GM12878 (cell line): Measurements from ENCODE around the gene GRIK2. TPM values are rescaled to one million over a fixed set of nuclear protein-coding genes. Genes with fewer than 3 reads are reported as not detected.

Experiments used
- ATAC-seq: fragments of 200-7000 bp; cut with Tn5 transposase; 3 replicates; pipeline ENCODE4 v1.9.1; 2020; ENCODE audit warnings: mild to moderate bottlenecking, moderate library complexity
- BruUV-seq: library from RNA; stranded (reverse); fragments of 400-500 nt; replicated peaks from 2 replicates; lab custom pipeline; 2021; lab: Mats Ljungman, UMichigan
- CTCF ChIA-PET: fragments of 300-600 bp; sonication (Branson Sonifier 250); formaldehyde crosslinking; extraction: SDS; loops from one replicate; lab custom pipeline; 2021; ENCODE audit warnings: inconsistent platforms; lab: Yijun Ruan, JAX
- POLR2A ChIA-PET: fragments of 350-600 bp; formaldehyde crosslinking; extraction: SDS; loops from one replicate; lab custom pipeline; 2021; ENCODE audit warnings: inconsistent platforms; lab: Charles Lee
- RAD21 ChIA-PET: fragments of 300-600 bp; sonication (Branson Sonifier 250); formaldehyde crosslinking; loops from one replicate; lab custom pipeline; 2023; ENCODE audit warnings: antibody characterized with exemption; ENCODE audit not compliant: unreplicated experiment; lab: Charles Lee
- SMC1A ChIA-PET: fragments of 300-600 bp; sonication (Branson Sonifier 250); formaldehyde crosslinking; loops from one replicate; lab custom pipeline; 2023; ENCODE audit not compliant: unreplicated experiment, uncharacterized antibody; lab: Charles Lee
- DNase-seq: peaks from one replicate; pipeline ENCODE4 v3.0.0-alpha.2; 2011; ENCODE audit warnings: low read depth, low spot score
- FAIRE-seq: peaks from 3 replicates; lab custom pipeline; 2011; peaks lifted over from hg19 to GRCh38; lab: Jason Lieb, UNC
- H2AFZ ChIP-seq: 2 replicates; pipeline ENCODE4 v1.6.0; 2011; ENCODE audit warnings: low read depth, low read length, control low read depth; ENCODE audit not compliant: control insufficient read depth
- H3K27ac ChIP-seq: 2 replicates; pipeline ENCODE4 v1.5.1; 2011; ENCODE audit warnings: control low read depth; ENCODE audit not compliant: control insufficient read depth, insufficient read depth
- H3K27me3 ChIP-seq, 2 experiments: replicated peaks in 1 of 2; 2 replicates each; pipeline versions ENCODE4 v1.6.0 to v1.6.1; 2011; ENCODE audit warnings: low read length in 1 of 2; ENCODE audit not compliant: control insufficient read depth in 2 of 2, insufficient read depth in 2 of 2
- H3K36me3 ChIP-seq, 2 experiments: 2 replicates each; pipeline ENCODE4 v1.5.1; 2011; ENCODE audit warnings: low read length in 1 of 2; ENCODE audit not compliant: control insufficient read depth in 2 of 2, insufficient read depth in 2 of 2
- H3K4me1 ChIP-seq: 2 replicates; pipeline ENCODE4 v1.6.1; 2011; ENCODE audit warnings: mild to moderate bottlenecking, low read length, moderate library complexity, mixed read lengths; ENCODE audit not compliant: control insufficient read depth, insufficient read depth
- H3K4me2 ChIP-seq: 2 replicates; pipeline ENCODE4 v1.6.0; 2011; ENCODE audit warnings: control low read depth; ENCODE audit not compliant: control insufficient read depth, insufficient read depth
- H3K4me3 ChIP-seq: fragments of 200-600 bp; sonication (generic); 2 replicates; pipeline ENCODE4 v1.5.1; 2016
- H3K79me2 ChIP-seq: 2 replicates; pipeline ENCODE4 v1.6.0; 2011; ENCODE audit warnings: low read length; ENCODE audit not compliant: control insufficient read depth, insufficient read depth
- H3K9ac ChIP-seq: 2 replicates; pipeline ENCODE4 v1.8.0; 2011; ENCODE audit warnings: low read length, control low read depth, mixed read lengths; ENCODE audit not compliant: control insufficient read depth, insufficient read depth
- H3K9me3 ChIP-seq: replicated peaks from 3 replicates; pipeline ENCODE4 v1.5.1; 2011; ENCODE audit warnings: mild to moderate bottlenecking, low read length; ENCODE audit not compliant: control insufficient read depth, insufficient read depth
- H4K20me1 ChIP-seq: 2 replicates; pipeline ENCODE4 v1.6.0; 2011; ENCODE audit not compliant: control insufficient read depth, insufficient read depth
- ETV6 ChIP-seq, 2 experiments: fragments of 450-650 bp in 1 of 2; IDR thresholded peaks in 1 of 2; conservative IDR thresholded peaks in 1 of 2; 2 replicates each; pipeline ENCODE4 v1.6.1; 2014; ENCODE audit warnings: antibody characterized with exemption in 1 of 2, borderline replicate concordance in 1 of 2, low read depth in 1 of 2, mild to moderate bottlenecking in 1 of 2, moderate library complexity in 1 of 2
- GATAD2B ChIP-seq: fragments of 450-650 bp; conservative IDR thresholded peaks from 2 replicates; pipeline ENCODE4 v1.6.1; 2017; ENCODE audit warnings: low read depth, mild to moderate bottlenecking, moderate library complexity
- HDAC2 ChIP-seq: fragments of 200-600 bp; sonication (generic); IDR thresholded peaks from 2 replicates; pipeline ENCODE4 v1.6.1; 2017
- RUNX3 ChIP-seq: IDR thresholded peaks from 2 replicates; pipeline ENCODE4 v1.6.1; 2012; ENCODE audit warnings: low read length, inconsistent platforms
- SPI1 ChIP-seq: IDR thresholded peaks from 2 replicates; pipeline ENCODE4 v1.6.1; 2011; ENCODE audit warnings: low read depth, mild to moderate bottlenecking, low read length, moderate library complexity, borderline replicate concordance; ENCODE audit not compliant: insufficient read depth
- SREBF1 ChIP-seq: IDR thresholded peaks from 2 replicates; pipeline ENCODE4 v1.6.1; 2012; ENCODE audit warnings: mild to moderate bottlenecking, low read length
- TAF1 ChIP-seq: IDR thresholded peaks from 2 replicates; pipeline ENCODE4 v1.6.1; 2011; ENCODE audit warnings: mild to moderate bottlenecking, low read depth, low read length, borderline replicate concordance
- WGBS: methylation state at CpG from one replicate; pipeline ENCODE4 v1.1.6; 2016; ENCODE audit warnings: low lambda C conversion rate; ENCODE audit not compliant: insufficient replicate concordance, insufficient coverage; ENCODE audit errors: missing lambda C conversion rate; 5-methylcytosine and 5-hydroxymethylcytosine counted together
- in situ Hi-C: fragments of 300-500 bp; cut with MboI; formaldehyde crosslinking; loops from 9 replicates; pipeline ENCODE4 v1.14.3; 2018; ENCODE audit warnings: mixed read lengths
- intact Hi-C: fragments of 100-400 bp; cut with micrococcal nuclease; formaldehyde crosslinking; loops from one replicate; pipeline ENCODE4 v1.14.2; 2022; ENCODE audit not compliant: unreplicated experiment
- polyA plus RNA-seq, 11 experiments: library from polyadenylated mRNA; depleted of rRNA in 4 of 11; unstranded in 6 of 11; stranded (reverse) in 5 of 11; fragments of >200 nt; fragmentation: Nextera tagmentation in 4 of 11; fragmentation: Illumina TruSeq in 1 of 11; extraction: Ambion mirVana in 4 of 11; extraction: Trizol in 1 of 11; gene quantifications; 1 replicate in 1 of 11; 2 replicates in 10 of 11; pipeline versions ENCODE4 v1.2.1 to v1.2.3, GENCODE V29; 2011 to 2016; ENCODE audit warnings: inconsistent platforms in 2 of 11, missing spikeins in 2 of 11, low read depth in 1 of 11
- total RNA-seq, 4 experiments: library from RNA; depleted of rRNA in 3 of 4; stranded (reverse); fragments of >200 nt in 3 of 4; fragmentation: Illumina TruSeq in 1 of 4; extraction: Trizol in 1 of 4; gene quantifications; 2 replicates each; pipeline versions ENCODE4 v1.2.1 to v1.2.3, GENCODE V29; 2013 to 2021
- TF ChIP-seq, protein P1 (sequence below): fragments of 450-650 bp; formaldehyde crosslinking; IDR thresholded peaks from 2 replicates; pipeline ENCODE4 v1.4.0; 2020; ENCODE audit warnings: mild to moderate bottlenecking, moderate library complexity
- TF ChIP-seq, protein P2 (sequence below): IDR thresholded peaks from 2 replicates; pipeline ENCODE4 v1.6.1; 2012; ENCODE audit warnings: mild to moderate bottlenecking, low read depth, low read length

Gene GRIK2
- total and polyA plus RNA-seq, 10 of the 15 experiments (the other 5 are each of a cell fraction or from before 2014, with no cell fraction given): not detected

DNA sequence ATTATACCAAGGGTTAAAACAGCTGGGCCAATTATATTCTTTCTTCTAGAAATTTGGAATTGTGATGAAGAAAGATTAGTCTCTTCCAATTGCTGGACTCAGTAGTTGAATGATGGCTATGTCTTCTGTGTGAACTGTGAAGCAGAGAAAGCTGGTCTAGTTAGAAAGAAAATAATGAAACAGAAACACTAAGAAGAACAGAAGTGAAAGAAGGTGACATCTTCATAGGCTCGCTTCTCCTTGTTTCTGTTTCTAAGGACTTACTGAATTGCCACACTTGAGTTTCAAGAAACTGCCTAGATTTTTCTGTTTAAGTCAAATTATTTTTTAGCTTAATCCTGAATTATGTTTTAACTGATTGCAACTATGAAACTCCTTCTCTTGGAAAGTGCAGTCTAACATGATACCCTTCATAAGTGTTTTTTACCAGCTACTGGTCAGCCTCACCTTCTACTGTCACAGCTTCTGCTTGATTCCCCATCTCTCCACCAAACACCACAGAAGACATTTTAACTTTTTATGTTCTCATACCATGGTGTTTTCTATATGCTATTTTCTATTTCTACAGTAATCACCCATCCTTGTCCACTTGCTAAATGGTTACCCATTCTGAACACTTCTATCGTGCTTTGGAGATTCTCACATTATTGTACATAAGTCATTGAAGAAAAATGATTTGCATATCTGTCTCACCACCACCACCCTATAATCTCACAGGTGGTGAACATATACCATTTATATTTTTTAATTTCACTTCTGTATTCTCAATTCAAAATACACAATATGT lies 268.8 kb downstream of the GRIK2 start:
- Histone ChIP-seq H3K9ac (no peak overlapping the region), H3K79me2 (no peaks in the 10 kb centered on the region), H3K27me3 (no peaks in the 10 kb centered on the region), H3K36me3 (no peaks in the 10 kb centered on the region), H3K4me3 (no peak overlapping the region), H2AFZ (no peak overlapping the region), H3K9me3 (no peaks in the 10 kb centered on the region), H3K27ac (no peak overlapping the region), H3K4me2 (no peak overlapping the region), H3K4me1 (no peaks in the 10 kb centered on the region), H4K20me1 (no peaks in the 10 kb centered on the region)
- TF ChIP-seq GATAD2B (no peak), SPI1 (peak; percentile 14; the same call in 1 of the 2 replicates)
- peak; percentile 49 for FAIRE-seq
- BruUV-seq: no TSS peak
- POLR2A ChIA-PET: no interaction called here
- 18% methylated on average over 2 of the region's 2 CpGs for WGBS
- no peak for DNase-seq
- RAD21 ChIA-PET: no interaction called here
- CTCF ChIA-PET: no interaction called here
- intact Hi-C loops: no loop called here
- ATAC-seq: peak; percentile 83
- in situ Hi-C loops: no loop called here
- SMC1A ChIA-PET: no interaction called here

DNA sequence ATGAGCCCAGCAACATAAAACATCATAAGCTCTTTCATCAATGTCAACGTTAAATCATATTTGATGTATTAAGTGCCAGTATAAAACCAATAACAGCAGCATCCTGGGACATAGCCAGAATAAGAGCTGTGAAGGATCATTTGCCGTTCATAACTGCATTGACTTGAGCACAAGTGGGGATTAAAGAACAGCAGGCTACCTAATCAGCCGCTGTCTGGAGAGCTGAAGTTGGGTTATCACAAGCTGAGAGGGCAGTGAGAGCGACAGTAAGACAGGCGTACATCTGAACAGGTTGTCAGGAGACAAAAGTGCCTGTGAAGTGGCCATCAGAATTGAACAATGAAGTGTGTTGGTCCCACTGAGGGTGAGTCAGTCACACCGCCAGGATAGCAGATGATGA lies 269.6 kb downstream of the GRIK2 start:
- FAIRE-seq (no peak), DNase-seq (no peak), ATAC-seq (no peak)
- no peaks in the 10 kb centered on the region for H4K20me1 ChIP-seq
- in situ Hi-C loops (no loop called here), intact Hi-C loops (no loop called here)
- H3K27me3 ChIP-seq: no peaks in the 10 kb centered on the region
- ChIA-PET CTCF (no interaction called here), POLR2A (no interaction called here), RAD21 (no interaction called here), SMC1A (no interaction called here)
- WGBS: 19% methylated on average over 6 of the region's 6 CpGs
- H3K9ac ChIP-seq: no peak overlapping the region
- no peak overlapping the region for H2AFZ ChIP-seq
- no TSS peak for BruUV-seq
- no peak overlapping the region for H3K27ac ChIP-seq
- no peaks in the 10 kb centered on the region for H3K36me3 ChIP-seq
- H3K4me1 ChIP-seq: no peaks in the 10 kb centered on the region
- H3K9me3 ChIP-seq: no peaks in the 10 kb centered on the region
- H3K4me2 ChIP-seq: no peak overlapping the region
- no peaks in the 10 kb centered on the region for H3K79me2 ChIP-seq
- no peak overlapping the region for H3K4me3 ChIP-seq
- TF ChIP-seq HDAC2: no peak
- TF ChIP-seq ETV6 (conservative IDR thresholded peaks at IDR 0.05 in 1 of 2, IDR thresholded peaks at IDR 0.05 in 1 of 2; ENCODE audit: borderline replicate concordance in 1 of 2, low read depth in 1 of 2): no peak
- TF ChIP-seq SPI1: no peak
- TF ChIP-seq GATAD2B: no peak
- TF ChIP-seq, protein P1, sequence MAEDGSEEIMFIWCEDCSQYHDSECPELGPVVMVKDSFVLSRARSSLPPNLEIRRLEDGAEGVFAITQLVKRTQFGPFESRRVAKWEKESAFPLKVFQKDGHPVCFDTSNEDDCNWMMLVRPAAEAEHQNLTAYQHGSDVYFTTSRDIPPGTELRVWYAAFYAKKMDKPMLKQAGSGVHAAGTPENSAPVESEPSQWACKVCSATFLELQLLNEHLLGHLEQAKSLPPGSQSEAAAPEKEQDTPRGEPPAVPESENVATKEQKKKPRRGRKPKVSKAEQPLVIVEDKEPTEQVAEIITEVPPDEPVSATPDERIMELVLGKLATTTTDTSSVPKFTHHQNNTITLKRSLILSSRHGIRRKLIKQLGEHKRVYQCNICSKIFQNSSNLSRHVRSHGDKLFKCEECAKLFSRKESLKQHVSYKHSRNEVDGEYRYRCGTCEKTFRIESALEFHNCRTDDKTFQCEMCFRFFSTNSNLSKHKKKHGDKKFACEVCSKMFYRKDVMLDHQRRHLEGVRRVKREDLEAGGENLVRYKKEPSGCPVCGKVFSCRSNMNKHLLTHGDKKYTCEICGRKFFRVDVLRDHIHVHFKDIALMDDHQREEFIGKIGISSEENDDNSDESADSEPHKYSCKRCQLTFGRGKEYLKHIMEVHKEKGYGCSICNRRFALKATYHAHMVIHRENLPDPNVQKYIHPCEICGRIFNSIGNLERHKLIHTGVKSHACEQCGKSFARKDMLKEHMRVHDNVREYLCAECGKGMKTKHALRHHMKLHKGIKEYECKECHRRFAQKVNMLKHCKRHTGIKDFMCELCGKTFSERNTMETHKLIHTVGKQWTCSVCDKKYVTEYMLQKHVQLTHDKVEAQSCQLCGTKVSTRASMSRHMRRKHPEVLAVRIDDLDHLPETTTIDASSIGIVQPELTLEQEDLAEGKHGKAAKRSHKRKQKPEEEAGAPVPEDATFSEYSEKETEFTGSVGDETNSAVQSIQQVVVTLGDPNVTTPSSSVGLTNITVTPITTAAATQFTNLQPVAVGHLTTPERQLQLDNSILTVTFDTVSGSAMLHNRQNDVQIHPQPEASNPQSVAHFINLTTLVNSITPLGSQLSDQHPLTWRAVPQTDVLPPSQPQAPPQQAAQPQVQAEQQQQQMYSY: no peak
- no peak for TF ChIP-seq RUNX3
- TF ChIP-seq, protein P2, sequence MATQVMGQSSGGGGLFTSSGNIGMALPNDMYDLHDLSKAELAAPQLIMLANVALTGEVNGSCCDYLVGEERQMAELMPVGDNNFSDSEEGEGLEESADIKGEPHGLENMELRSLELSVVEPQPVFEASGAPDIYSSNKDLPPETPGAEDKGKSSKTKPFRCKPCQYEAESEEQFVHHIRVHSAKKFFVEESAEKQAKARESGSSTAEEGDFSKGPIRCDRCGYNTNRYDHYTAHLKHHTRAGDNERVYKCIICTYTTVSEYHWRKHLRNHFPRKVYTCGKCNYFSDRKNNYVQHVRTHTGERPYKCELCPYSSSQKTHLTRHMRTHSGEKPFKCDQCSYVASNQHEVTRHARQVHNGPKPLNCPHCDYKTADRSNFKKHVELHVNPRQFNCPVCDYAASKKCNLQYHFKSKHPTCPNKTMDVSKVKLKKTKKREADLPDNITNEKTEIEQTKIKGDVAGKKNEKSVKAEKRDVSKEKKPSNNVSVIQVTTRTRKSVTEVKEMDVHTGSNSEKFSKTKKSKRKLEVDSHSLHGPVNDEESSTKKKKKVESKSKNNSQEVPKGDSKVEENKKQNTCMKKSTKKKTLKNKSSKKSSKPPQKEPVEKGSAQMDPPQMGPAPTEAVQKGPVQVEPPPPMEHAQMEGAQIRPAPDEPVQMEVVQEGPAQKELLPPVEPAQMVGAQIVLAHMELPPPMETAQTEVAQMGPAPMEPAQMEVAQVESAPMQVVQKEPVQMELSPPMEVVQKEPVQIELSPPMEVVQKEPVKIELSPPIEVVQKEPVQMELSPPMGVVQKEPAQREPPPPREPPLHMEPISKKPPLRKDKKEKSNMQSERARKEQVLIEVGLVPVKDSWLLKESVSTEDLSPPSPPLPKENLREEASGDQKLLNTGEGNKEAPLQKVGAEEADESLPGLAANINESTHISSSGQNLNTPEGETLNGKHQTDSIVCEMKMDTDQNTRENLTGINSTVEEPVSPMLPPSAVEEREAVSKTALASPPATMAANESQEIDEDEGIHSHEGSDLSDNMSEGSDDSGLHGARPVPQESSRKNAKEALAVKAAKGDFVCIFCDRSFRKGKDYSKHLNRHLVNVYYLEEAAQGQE: no peak
- no peak for TF ChIP-seq TAF1
- TF ChIP-seq SREBF1: no peak
